Fibroblast of pulmonary artery (primary cell): ENCODE measurements around the gene ZCCHC2.

ENCODE experiments used
- DNase-seq: peaks from one replicate; pipeline ENCODE4 v3.0.0-alpha.2; 2010; ENCODE audit warnings: low read depth
- H3K4me3 ChIP-seq: replicated peaks from 2 replicates; pipeline ENCODE4 v1.5.1; 2011; ENCODE audit warnings: low read depth, mild to moderate bottlenecking, control low read depth, low read length, moderate library complexity
- TF ChIP-seq, protein P1 (sequence below): IDR thresholded peaks from 2 replicates; pipeline ENCODE4 v1.5.1; 2011; ENCODE audit warnings: mild to moderate bottlenecking, control low read depth, low read length, inconsistent platforms; ENCODE audit errors: missing control alignments

The ZCCHC2 gene

DNA sequence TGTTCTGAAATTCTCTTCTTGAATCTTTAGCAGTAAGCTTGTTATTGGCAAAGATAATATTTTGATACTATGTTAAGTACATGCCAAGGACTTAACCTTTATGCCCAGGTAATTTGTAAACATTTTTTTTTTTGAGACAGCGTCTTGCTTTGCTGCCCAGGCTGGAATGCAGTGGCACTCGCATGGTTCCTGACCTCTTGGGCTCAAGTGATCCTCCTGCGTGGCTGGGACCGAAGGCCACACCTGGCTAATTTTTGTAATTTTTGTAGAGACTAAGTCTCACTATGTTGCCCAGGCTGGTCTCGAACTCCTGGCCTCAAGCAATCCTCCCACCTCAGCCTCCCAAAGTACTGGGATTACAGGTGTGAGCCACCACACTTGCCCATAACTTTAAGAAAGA lies 35.7 kb upstream of the ZCCHC2 start:
- DNase-seq: no peak
- TF ChIP-seq, protein P1, sequence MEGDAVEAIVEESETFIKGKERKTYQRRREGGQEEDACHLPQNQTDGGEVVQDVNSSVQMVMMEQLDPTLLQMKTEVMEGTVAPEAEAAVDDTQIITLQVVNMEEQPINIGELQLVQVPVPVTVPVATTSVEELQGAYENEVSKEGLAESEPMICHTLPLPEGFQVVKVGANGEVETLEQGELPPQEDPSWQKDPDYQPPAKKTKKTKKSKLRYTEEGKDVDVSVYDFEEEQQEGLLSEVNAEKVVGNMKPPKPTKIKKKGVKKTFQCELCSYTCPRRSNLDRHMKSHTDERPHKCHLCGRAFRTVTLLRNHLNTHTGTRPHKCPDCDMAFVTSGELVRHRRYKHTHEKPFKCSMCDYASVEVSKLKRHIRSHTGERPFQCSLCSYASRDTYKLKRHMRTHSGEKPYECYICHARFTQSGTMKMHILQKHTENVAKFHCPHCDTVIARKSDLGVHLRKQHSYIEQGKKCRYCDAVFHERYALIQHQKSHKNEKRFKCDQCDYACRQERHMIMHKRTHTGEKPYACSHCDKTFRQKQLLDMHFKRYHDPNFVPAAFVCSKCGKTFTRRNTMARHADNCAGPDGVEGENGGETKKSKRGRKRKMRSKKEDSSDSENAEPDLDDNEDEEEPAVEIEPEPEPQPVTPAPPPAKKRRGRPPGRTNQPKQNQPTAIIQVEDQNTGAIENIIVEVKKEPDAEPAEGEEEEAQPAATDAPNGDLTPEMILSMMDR: no peak
- H3K4me3 ChIP-seq: no peak overlapping the region

DNA sequence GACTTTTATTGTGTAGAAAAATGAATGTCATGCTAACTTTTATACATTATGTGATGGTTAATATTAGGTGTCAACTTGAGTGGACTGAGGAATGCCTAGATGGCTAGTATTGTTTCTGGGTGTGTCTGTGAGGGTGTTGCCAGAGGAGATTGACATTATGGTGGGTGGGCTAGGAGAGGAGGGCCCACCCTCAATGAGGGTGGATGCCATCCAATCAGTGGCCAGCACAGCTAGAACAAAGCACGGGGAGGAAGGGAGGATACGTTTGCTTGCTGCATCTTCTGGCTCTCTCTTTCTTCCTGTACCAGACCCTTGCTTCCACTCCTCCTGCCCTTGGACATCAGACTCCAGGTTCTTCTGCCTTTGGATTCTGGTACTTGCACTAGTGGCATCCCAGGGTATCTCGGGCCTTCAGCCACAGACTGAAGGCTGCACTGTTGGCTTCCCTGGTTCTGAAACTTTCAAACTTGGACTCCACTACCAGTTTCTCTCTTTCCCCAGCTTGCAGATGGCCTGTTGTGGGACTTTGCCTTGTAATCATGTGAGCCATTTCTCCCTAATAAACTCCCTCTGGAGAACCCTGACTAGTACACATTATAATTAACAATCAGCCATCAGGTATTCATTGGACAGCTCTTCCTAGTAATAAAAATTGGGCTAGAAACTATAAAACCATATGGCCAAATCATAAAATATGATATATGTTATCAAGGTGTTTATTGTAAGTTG lies 31.7 kb upstream of the ZCCHC2 start:
- no peak for DNase-seq
- TF ChIP-seq, protein P1: no peak

DNA sequence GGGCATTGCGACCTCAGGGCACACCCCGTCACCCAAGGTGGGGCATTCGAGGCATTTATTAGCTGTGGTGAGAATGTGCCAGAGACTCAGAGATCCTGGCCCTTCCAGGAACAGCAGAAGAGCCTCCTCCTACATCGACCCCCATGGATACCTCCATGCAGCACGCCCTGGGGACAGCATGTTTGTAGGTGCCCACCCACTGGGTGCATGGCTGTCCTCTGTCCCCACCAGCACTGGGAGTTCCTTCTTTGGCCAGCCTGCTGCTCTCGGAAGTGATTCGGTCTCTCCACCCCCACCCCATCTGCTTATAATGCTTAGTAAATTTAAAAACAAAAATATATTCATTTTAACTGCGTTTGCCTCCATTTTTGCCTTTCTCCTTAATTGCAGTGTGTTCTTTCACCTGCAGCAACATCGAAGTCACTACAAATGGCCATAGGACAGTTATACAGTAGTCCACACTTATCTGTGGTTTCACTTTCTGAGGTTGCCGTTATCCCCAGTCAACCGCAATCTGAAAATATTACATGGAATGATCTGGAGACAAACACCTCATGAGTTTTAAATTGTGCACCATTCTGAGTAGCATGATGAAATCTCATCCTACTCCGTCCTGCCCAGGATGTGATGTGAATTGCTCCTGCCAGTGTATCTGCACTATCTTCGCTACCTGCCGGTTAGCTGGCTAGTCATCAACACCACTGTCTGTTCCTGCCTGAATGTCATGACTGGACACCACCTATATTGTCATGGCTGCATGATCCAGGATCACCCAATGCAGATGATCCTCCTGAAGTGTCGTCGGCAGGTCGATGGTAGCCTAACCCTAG lies 29.6 kb upstream of the ZCCHC2 start:
- TF ChIP-seq, protein P1: no peak
- DNase-seq: no peak
- no peak overlapping the region for H3K4me3 ChIP-seq

More for the DNA sequence above, 31.7 kb upstream of the ZCCHC2 start:
- no peak overlapping the region for H3K4me3 ChIP-seq

DNA sequence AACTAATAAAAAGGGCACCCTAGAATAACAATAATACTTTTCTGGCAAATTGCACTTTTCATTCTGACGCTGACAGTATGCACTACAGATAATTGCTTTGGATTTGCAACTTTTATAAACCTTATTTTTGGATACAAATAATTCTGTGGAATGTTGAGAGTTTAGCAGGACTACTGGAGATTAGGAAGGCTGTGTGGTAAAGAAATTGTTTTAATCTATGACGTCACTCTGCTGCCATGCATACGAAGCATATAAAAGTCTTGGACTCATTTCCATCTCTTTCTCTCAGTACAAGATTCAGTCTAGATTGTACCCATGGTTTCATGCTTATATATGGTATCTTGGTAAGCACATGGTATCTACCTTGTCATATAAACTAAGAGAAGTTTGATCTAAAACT lies 28.1 kb upstream of the ZCCHC2 start:
- TF ChIP-seq, protein P1: no peak
- no peak for DNase-seq
- H3K4me3 ChIP-seq: no peak overlapping the region

DNA sequence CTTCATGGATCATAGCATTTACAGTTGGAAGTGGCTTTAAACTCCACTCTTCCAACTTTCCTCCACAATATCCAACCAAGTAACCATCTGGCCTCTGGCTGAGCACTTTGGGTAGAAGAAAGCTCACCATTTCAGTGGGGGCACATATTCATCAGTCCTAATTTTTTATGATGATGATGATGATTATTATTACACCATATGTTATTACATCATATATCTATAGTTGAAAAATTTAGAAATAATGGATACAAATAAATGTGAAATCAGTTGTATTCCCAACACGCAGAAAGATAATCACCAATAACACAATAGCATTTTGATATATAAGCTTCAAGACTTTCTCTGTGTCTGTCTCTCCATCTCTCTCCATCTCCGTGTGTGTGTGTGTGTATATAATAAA lies 26.6 kb upstream of the ZCCHC2 start:
- TF ChIP-seq, protein P1: no peak
- no peak overlapping the region for H3K4me3 ChIP-seq
- DNase-seq: no peak

DNA sequence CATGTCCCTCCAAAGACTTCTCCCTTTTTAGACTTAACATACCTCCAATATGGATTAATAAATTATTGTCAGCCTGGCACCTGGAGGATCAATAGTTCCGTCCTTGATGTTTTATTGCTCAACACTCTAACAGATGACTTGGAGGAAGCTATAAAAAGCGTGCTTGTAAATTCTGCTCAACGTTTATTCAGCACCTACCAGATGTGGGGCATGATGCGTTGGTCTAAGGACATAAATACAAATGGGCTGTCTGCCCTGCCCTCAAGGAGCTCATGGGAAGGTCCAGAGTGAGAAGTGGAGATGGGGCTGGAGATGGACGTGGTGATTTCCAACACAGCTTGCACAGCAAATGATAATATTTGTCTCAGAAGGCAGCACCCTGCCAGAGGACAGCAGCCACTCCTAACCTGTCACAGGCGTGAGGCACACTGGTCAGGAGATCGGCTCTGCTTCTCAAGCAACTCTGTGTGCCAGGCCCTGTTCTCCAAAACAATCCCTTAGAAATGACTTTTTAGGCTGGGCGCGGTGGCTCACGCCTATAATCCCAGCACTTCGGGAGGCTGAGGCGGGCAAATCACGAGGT lies 25.5 kb upstream of the ZCCHC2 start:
- DNase-seq: no peak
- TF ChIP-seq, protein P1: no peak
- no peak overlapping the region for H3K4me3 ChIP-seq
